Nephron (organoid): ENCODE data around the gene FIGN.

ENCODE experiments used
- H3K27ac Mint-ChIP-seq, 3 experiments: 2 replicates each; pipeline ENCODE4 v1.8.0; 2020; ENCODE audit warnings: mixed read lengths in 3 of 3, mild to moderate bottlenecking in 2 of 3, moderate library complexity in 1 of 3
- H3K27me3 Mint-ChIP-seq: 2 replicates; pipeline ENCODE4 v1.8.0; 2021; ENCODE audit warnings: low read depth, mild to moderate bottlenecking, moderate library complexity, mixed read lengths
- H3K36me3 Mint-ChIP-seq: 2 replicates; pipeline ENCODE4 v1.8.0; 2020; ENCODE audit warnings: low read depth, mixed read lengths
- H3K4me1 Mint-ChIP-seq: 2 replicates; pipeline ENCODE4 v1.8.0; 2020; ENCODE audit warnings: mixed read lengths
- H3K4me3 Mint-ChIP-seq, 3 experiments: 2 replicates each; pipeline ENCODE4 v1.8.0; 2020; ENCODE audit warnings: mild to moderate bottlenecking in 3 of 3, mixed read lengths in 3 of 3, moderate library complexity in 2 of 3
- H3K9me3 Mint-ChIP-seq: 2 replicates; pipeline ENCODE4 v1.8.0; 2020; ENCODE audit warnings: mixed read lengths
- TF ChIP-seq, protein P1 (sequence below), 3 experiments: fragments of 200-600 bp; sonication (generic); IDR thresholded peaks; one replicate each; pipeline ENCODE4 v1.5.0; 2021; ENCODE audit warnings: antibody characterized with exemption in 3 of 3; ENCODE audit not compliant: unreplicated experiment in 3 of 3

Gene FIGN

DNA sequence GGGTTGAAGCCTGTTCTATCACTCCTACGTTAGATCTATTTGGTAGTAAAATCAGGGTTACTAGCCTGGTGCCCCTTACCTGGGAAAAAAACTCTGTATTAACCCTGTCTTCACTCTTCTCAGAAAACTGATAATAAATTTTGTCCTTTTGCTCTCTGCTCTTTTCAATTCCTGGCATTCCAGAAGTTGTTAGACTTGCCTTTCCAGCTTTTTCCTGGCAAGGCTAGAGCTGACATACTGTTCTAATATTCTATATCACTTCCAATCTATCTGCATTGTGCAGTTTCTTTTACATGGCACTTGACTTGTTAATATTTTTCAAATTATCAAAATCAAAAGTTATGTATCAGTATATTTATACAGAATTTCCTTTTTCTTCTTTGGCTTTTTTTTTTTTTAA, 162.2 kb downstream of the FIGN start:
- H3K27me3 Mint-ChIP-seq: no peaks in the 10 kb centered on the region
- no peaks in the 10 kb centered on the region for H3K4me1 Mint-ChIP-seq
- no peaks in the 10 kb centered on the region for H3K36me3 Mint-ChIP-seq
- no peak overlapping the region for H3K27ac Mint-ChIP-seq
- no peak overlapping the region for H3K4me3 Mint-ChIP-seq
- TF ChIP-seq, protein P1, sequence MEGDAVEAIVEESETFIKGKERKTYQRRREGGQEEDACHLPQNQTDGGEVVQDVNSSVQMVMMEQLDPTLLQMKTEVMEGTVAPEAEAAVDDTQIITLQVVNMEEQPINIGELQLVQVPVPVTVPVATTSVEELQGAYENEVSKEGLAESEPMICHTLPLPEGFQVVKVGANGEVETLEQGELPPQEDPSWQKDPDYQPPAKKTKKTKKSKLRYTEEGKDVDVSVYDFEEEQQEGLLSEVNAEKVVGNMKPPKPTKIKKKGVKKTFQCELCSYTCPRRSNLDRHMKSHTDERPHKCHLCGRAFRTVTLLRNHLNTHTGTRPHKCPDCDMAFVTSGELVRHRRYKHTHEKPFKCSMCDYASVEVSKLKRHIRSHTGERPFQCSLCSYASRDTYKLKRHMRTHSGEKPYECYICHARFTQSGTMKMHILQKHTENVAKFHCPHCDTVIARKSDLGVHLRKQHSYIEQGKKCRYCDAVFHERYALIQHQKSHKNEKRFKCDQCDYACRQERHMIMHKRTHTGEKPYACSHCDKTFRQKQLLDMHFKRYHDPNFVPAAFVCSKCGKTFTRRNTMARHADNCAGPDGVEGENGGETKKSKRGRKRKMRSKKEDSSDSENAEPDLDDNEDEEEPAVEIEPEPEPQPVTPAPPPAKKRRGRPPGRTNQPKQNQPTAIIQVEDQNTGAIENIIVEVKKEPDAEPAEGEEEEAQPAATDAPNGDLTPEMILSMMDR (IDR thresholded peaks at IDR 0.05; ENCODE audit: unreplicated experiment in 3 of 3): no peak
- H3K9me3 Mint-ChIP-seq: no peaks in the 10 kb centered on the region

GRCh38 chr2:163572850-163573249, 163.0 kb downstream of the FIGN start:
- no peak overlapping the region for H3K4me3 Mint-ChIP-seq

GRCh38 chr2:163571423-163572102, 164.2 kb downstream of the FIGN start:
- no peak overlapping the region for H3K4me3 Mint-ChIP-seq
- no peaks in the 10 kb centered on the region for H3K36me3 Mint-ChIP-seq
- TF ChIP-seq, protein P1 (IDR thresholded peaks at IDR 0.05; ENCODE audit: unreplicated experiment in 3 of 3): no peak
- no peaks in the 10 kb centered on the region for H3K4me1 Mint-ChIP-seq
- H3K27me3 Mint-ChIP-seq: no peaks in the 10 kb centered on the region
- peak overlapping the region in 1 of 3 experiments; percentile 37 for H3K27ac Mint-ChIP-seq
- no peaks in the 10 kb centered on the region for H3K9me3 Mint-ChIP-seq

More at GRCh38 chr2:163572850-163573249, 163.0 kb downstream of the FIGN start:
- H3K9me3 Mint-ChIP-seq: no peaks in the 10 kb centered on the region
- H3K4me1 Mint-ChIP-seq: no peaks in the 10 kb centered on the region
- no peaks in the 10 kb centered on the region for H3K36me3 Mint-ChIP-seq
- H3K27me3 Mint-ChIP-seq: no peaks in the 10 kb centered on the region
- H3K27ac Mint-ChIP-seq: no peak overlapping the region
- TF ChIP-seq, protein P1 (IDR thresholded peaks at IDR 0.05; ENCODE audit: unreplicated experiment in 3 of 3): no peak

GRCh38 chr2:163570391-163570790, 165.4 kb downstream of the FIGN start:
- H3K9me3 Mint-ChIP-seq: no peaks in the 10 kb centered on the region
- TF ChIP-seq, protein P1 (IDR thresholded peaks at IDR 0.05; ENCODE audit: unreplicated experiment in 3 of 3): no peak
- H3K27ac Mint-ChIP-seq: no peak overlapping the region
- no peaks in the 10 kb centered on the region for H3K4me1 Mint-ChIP-seq
- H3K4me3 Mint-ChIP-seq: no peak overlapping the region
- H3K36me3 Mint-ChIP-seq: no peaks in the 10 kb centered on the region
- H3K27me3 Mint-ChIP-seq: no peaks in the 10 kb centered on the region

DNA sequence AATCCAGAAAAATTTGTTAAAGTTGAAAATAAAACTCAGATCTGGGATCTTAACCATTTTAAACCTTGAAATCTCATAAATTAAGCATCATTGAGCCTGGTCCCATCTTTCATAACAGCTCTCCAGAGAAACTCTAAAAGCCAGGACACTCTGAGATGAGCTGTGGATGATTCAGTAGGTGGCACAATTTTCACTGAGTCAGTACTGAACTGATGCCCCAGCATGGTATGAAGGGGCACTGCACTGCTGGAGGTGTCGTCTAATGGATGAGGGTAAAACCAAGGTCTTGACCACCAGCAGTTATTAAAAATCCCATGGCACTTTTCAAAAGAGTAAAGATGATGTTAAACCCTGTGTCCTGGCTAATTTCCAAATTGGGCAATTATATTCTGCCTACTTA, 170.6 kb downstream of the FIGN start:
- H3K27me3 Mint-ChIP-seq: no peaks in the 10 kb centered on the region
- no peak overlapping the region for H3K27ac Mint-ChIP-seq
- TF ChIP-seq, protein P1 (IDR thresholded peaks at IDR 0.05; ENCODE audit: unreplicated experiment in 3 of 3): no peak
- no peaks in the 10 kb centered on the region for H3K9me3 Mint-ChIP-seq
- no peaks in the 10 kb centered on the region for H3K4me1 Mint-ChIP-seq
- H3K4me3 Mint-ChIP-seq: no peak overlapping the region
- no peaks in the 10 kb centered on the region for H3K36me3 Mint-ChIP-seq

DNA sequence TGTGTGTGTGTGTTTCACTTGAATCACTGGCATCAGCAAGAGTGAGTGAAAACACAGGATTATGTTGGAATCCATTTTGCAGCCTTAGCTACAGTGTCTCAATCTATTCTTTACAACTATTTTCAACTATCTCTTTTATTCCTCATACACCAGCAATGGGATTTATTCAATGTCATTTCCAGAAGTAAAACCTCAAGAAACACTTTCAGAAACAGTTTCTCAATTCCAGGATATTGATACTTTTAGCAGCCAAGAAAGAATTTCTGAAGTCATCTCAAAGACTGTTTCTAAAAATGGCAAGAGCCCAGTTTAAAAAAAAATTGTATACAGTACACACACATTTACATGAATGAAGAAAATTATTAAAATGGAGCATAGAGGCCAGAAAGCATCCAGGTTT, 171.6 kb downstream of the FIGN start:
- no peak overlapping the region for H3K27ac Mint-ChIP-seq
- no peaks in the 10 kb centered on the region for H3K36me3 Mint-ChIP-seq
- H3K9me3 Mint-ChIP-seq: no peaks in the 10 kb centered on the region
- TF ChIP-seq, protein P1 (IDR thresholded peaks at IDR 0.05; ENCODE audit: unreplicated experiment in 3 of 3): no peak
- H3K4me1 Mint-ChIP-seq: no peaks in the 10 kb centered on the region
- H3K4me3 Mint-ChIP-seq: no peak overlapping the region
- no peaks in the 10 kb centered on the region for H3K27me3 Mint-ChIP-seq
